HL-60 (cell line): ENCODE results near the gene SSC5D.

ENCODE experiments used
- DNase-seq, 2 experiments: peaks; one replicate each; pipeline ENCODE4 v3.0.0-alpha.2; 2010 to 2020; ENCODE audit warnings: low read depth in 1 of 2, low spot score in 1 of 2
- H3K27ac ChIP-seq: fragments of 250-450 bp; sonication (Bioruptor Pico); replicated peaks from 2 replicates; pipeline ENCODE4 v1.5.1; 2020; ENCODE audit warnings: mild to moderate bottlenecking, moderate library complexity
- H3K27me3 ChIP-seq: fragments of 250-450 bp; sonication (Bioruptor Pico); 2 replicates; pipeline ENCODE4 v1.5.1; 2021; ENCODE audit warnings: mild to moderate bottlenecking, moderate library complexity; ENCODE audit not compliant: insufficient read depth, poor library complexity, severe bottlenecking
- H3K4me3 ChIP-seq: replicated peaks from 2 replicates; pipeline ENCODE4 v1.5.1; 2011; ENCODE audit warnings: mild to moderate bottlenecking, control low read depth, low read length; ENCODE audit not compliant: insufficient read depth
- CTCF ChIP-seq: IDR thresholded peaks from one replicate; pipeline ENCODE4 v1.5.1; 2011; ENCODE audit warnings: low read length, control low read depth, inconsistent platforms; ENCODE audit not compliant: insufficient read depth
- GABPA ChIP-seq: IDR thresholded peaks from 2 replicates; pipeline ENCODE4 v1.6.1; 2012; ENCODE audit warnings: low read depth
- POLR2AphosphoS5 ChIP-seq: IDR thresholded peaks from 2 replicates; pipeline ENCODE4 v1.6.1; 2012; ENCODE audit warnings: low read depth
- REST ChIP-seq: IDR thresholded peaks from 2 replicates; pipeline ENCODE4 v1.6.1; 2012; ENCODE audit warnings: low read depth; ENCODE audit not compliant: insufficient replicate concordance
- SPI1 ChIP-seq: IDR thresholded peaks from 2 replicates; pipeline ENCODE4 v1.6.1; 2012; ENCODE audit warnings: low read depth, mild to moderate bottlenecking, borderline replicate concordance

SSC5D gene

GRCh38 chr19:55488986-55489710 lies 912 bp downstream of the SSC5D start:
- H3K4me3 ChIP-seq, result no peak overlapping the region
- H3K27me3 ChIP-seq, result peaks cover 18% of the 10 kb centered on the region
- DNase-seq, result no peak

GRCh38 chr19:55489711-55490477 lies 1.7 kb downstream of the SSC5D start:
- Histone ChIP-seq H3K27ac (no peak overlapping the region), H3K4me3 (no peak overlapping the region), H3K27me3 (peaks cover 23% of the 10 kb centered on the region)
- no peak for DNase-seq
- no peak for TF ChIP-seq SPI1
- no peak for TF ChIP-seq REST
- no peak for TF ChIP-seq GABPA
- no peak for TF ChIP-seq POLR2AphosphoS5
- no peak for TF ChIP-seq CTCF

More at GRCh38 chr19:55488986-55489710, 912 bp downstream of the SSC5D start:
- no peak overlapping the region for H3K27ac ChIP-seq
- no peak for TF ChIP-seq POLR2AphosphoS5
- TF ChIP-seq CTCF, result no peak
- TF ChIP-seq SPI1, result no peak

GRCh38 chr19:55490478-55491432 lies 2.5 kb downstream of the SSC5D start:
- DNase-seq, result no peak
- H3K27me3 ChIP-seq, result peaks cover 23% of the 10 kb centered on the region
- TF ChIP-seq CTCF (no peak), REST (no peak), SPI1 (no peak), POLR2AphosphoS5 (no peak), GABPA (no peak)
- H3K27ac ChIP-seq, result no peak overlapping the region
- H3K4me3 ChIP-seq, result no peak overlapping the region
